ENCODE results near the gene PPP2R3B.

DNA sequence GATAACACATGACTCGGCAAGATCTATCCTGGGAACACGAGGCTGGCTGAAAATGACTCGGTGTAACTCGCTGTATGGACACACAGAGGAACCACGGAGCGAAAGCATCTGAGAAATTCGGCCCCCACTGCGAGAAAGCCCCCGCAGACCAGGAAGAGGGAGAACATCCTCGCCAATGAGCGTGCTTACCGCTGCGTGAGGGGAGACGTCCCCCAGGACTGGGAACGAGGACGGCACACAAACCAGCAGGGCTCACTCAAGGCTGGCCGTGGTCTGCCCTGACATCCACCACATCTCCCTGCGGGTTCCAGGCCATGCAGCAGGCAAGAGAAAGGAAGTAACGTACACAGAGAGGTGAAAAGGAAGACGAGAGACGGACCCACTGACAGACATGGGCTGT, 50.5 kb downstream of the PPP2R3B start:
- TF ChIP-seq CTCF (IDR thresholded peaks at IDR 0.05) (no peak), EZH2 (IDR thresholded peaks at IDR 0.05; ENCODE audit: borderline replicate concordance, insufficient read depth, low read depth, low read length, poor library complexity, severe bottlenecking) (no peak)
